Common myeloid progenitor, CD34-positive (primary cell): ENCODE results near the gene FAM90A1.
"Not testable (repeated sequence)": the region's sequence is repeated elsewhere in the genome, so short reads cannot be mapped to it uniquely, and the experiment has no call there.

Experiments used
- CTCF ChIA-PET: fragments of 350-600 bp; sonication (Branson Sonifier 250); formaldehyde crosslinking; loops from one replicate; lab custom pipeline; 2021; ENCODE audit warnings: antibody characterized with exemption; lab: Charles Lee
- POLR2A ChIA-PET: fragments of 350-600 bp; sonication (Branson Sonifier 250); formaldehyde crosslinking; loops from one replicate; lab custom pipeline; 2021; ENCODE audit warnings: antibody characterized with exemption; lab: Charles Lee
- DNase-seq, 3 donors: peaks; one replicate each; pipeline versions ENCODE4 v3.0.0 to v3.0.0-alpha.2; 2013
- H3K27ac ChIP-seq, 2 experiments: 1 replicate in 1 of 2; 2 replicates in 1 of 2; pipeline ENCODE4 v1.7.0; 2013; ENCODE audit warnings: inconsistent platforms in 2 of 2, low read length in 2 of 2, mild to moderate bottlenecking in 2 of 2, low read depth in 1 of 2, moderate library complexity in 1 of 2; ENCODE audit not compliant: severe bottlenecking in 2 of 2, insufficient read depth in 1 of 2, poor library complexity in 1 of 2
- H3K27me3 ChIP-seq, 5 experiments: replicated peaks in 2 of 5; 1 replicate in 3 of 5; 2 replicates in 2 of 5; pipeline versions ENCODE4 v1.6.1 to v1.7.0; 2013; ENCODE audit warnings: low read length in 4 of 5, mild to moderate bottlenecking in 2 of 5, moderate library complexity in 2 of 5, inconsistent platforms in 1 of 5; ENCODE audit not compliant: insufficient read depth in 5 of 5, control insufficient read depth in 4 of 5
- H3K36me3 ChIP-seq, 4 experiments: 1 replicate in 2 of 4; 2 replicates in 2 of 4; pipeline versions ENCODE4 v1.6.1 to v1.7.0; 2013; ENCODE audit warnings: low read length in 3 of 4, control low read depth in 1 of 4, mild to moderate bottlenecking in 1 of 4; ENCODE audit not compliant: control insufficient read depth in 4 of 4, insufficient read depth in 4 of 4
- H3K4me1 ChIP-seq, 4 experiments: 1 replicate in 3 of 4; 2 replicates in 1 of 4; pipeline versions ENCODE4 v1.6.1 to v1.7.1; 2013; ENCODE audit warnings: low read length in 3 of 4, mild to moderate bottlenecking in 3 of 4, control low read depth in 1 of 4, inconsistent platforms in 1 of 4, moderate library complexity in 1 of 4; ENCODE audit not compliant: control insufficient read depth in 4 of 4, insufficient read depth in 4 of 4; ENCODE audit errors: control extremely low read depth in 1 of 4
- H3K4me3 ChIP-seq, 7 experiments: 1 replicate in 4 of 7; 2 replicates in 3 of 7; pipeline versions ENCODE4 v1.5.1 to v1.7.0; 2013; ENCODE audit warnings: mild to moderate bottlenecking in 7 of 7, low read length in 6 of 7, moderate library complexity in 6 of 7, inconsistent platforms in 2 of 7, low read depth in 2 of 7, control low read depth in 1 of 7; ENCODE audit not compliant: insufficient read depth in 4 of 7, control insufficient read depth in 1 of 7; ENCODE audit errors: extremely low read depth in 1 of 7
- H3K9me3 ChIP-seq, 5 experiments: 1 replicate in 4 of 5; 2 replicates in 1 of 5; pipeline versions ENCODE4 v1.6.1 to v1.7.1; 2013; ENCODE audit warnings: low read length in 4 of 5, mild to moderate bottlenecking in 2 of 5, inconsistent platforms in 1 of 5, low read depth in 1 of 5, moderate library complexity in 1 of 5; ENCODE audit not compliant: control insufficient read depth in 4 of 5, insufficient read depth in 2 of 5; ENCODE audit errors: control extremely low read depth in 1 of 5
- WGBS: methylation state at CpG from one replicate; pipeline ENCODE4 v1.1.5; 2013; ENCODE audit not compliant: insufficient coverage; 5-methylcytosine and 5-hydroxymethylcytosine counted together

Gene FAM90A1

GRCh38 chr12:8226355-8226754 lies 1.1 kb downstream of the FAM90A1 start:
- no peaks in the 10 kb centered on the region for H3K27me3 ChIP-seq
- ChIA-PET POLR2A (no interaction called here), CTCF (interaction anchor here (2.6 kb wide), 1 partner anchor 11 kb away, joined by 11 read pairs; no protein-coding TSS in a partner anchor)
- peak in 2 of 3 donors; percentile 5 to 6 for DNase-seq
- H3K4me1 ChIP-seq, result peaks cover 0 to 7% (median 3%) of the 10 kb centered on the region in 4 experiments
- whole genome bisulfite sequencing, result 98% methylated on average over 5 of the region's 8 CpGs
- H3K4me3 ChIP-seq, result no peak overlapping the region
- no peaks in the 10 kb centered on the region for H3K36me3 ChIP-seq
- no peaks in the 10 kb centered on the region for H3K9me3 ChIP-seq
- H3K27ac ChIP-seq, result no peak overlapping the region

GRCh38 chr12:8224782-8225181 lies 2.6 kb downstream of the FAM90A1 start:
- H3K4me1 ChIP-seq, DNase-seq, H3K27me3 ChIP-seq, H3K27ac ChIP-seq, POLR2A ChIA-PET, H3K36me3 ChIP-seq, CTCF ChIA-PET, H3K4me3 ChIP-seq, H3K9me3 ChIP-seq: not testable (repeated sequence)
- 100% methylated on average over 3 of the region's 11 CpGs for WGBS

- H3K36me3 ChIP-seq, H3K4me3 ChIP-seq, H3K27me3 ChIP-seq, H3K27ac ChIP-seq, H3K4me1 ChIP-seq, H3K9me3 ChIP-seq, CTCF ChIA-PET, DNase-seq, POLR2A ChIA-PET: not testable (repeated sequence)
- 89% methylated on average over 11 of the region's 13 CpGs for WGBS
Measured at GRCh38 chr12:8223646-8224045, 3.8 kb downstream of the FAM90A1 start.

- H3K9me3 ChIP-seq, H3K27ac ChIP-seq, H3K27me3 ChIP-seq, H3K4me3 ChIP-seq, H3K36me3 ChIP-seq, DNase-seq, POLR2A ChIA-PET, H3K4me1 ChIP-seq: not testable (repeated sequence)
- CTCF ChIA-PET, result interaction anchor here (0.8 to 0.9 kb wide), 2 partner anchors 12 to 113 kb away, joined by 3 read pairs; no protein-coding TSS in a partner anchor
- 93% methylated on average over 10 of the region's 16 CpGs for WGBS
Measured at GRCh38 chr12:8222303-8222702, 5.1 kb downstream of the FAM90A1 start.

GRCh38 chr12:8221844-8222243 lies 5.6 kb downstream of the FAM90A1 start:
- H3K4me1 ChIP-seq, H3K9me3 ChIP-seq, H3K4me3 ChIP-seq, H3K27ac ChIP-seq, POLR2A ChIA-PET, H3K36me3 ChIP-seq, DNase-seq, H3K27me3 ChIP-seq: not testable (repeated sequence)
- 94% methylated on average over 21 of the region's 21 CpGs for WGBS
- CTCF ChIA-PET, result interaction anchor here (0.8 to 0.9 kb wide), 2 partner anchors 12 to 112 kb away, joined by 3 read pairs; no protein-coding TSS in a partner anchor

- H3K27ac ChIP-seq, H3K27me3 ChIP-seq, H3K4me1 ChIP-seq, H3K36me3 ChIP-seq, H3K9me3 ChIP-seq, POLR2A ChIA-PET, H3K4me3 ChIP-seq, DNase-seq: not testable (repeated sequence)
- WGBS, result 93% methylated on average over 15 of the region's 21 CpGs
- CTCF ChIA-PET, result interaction anchor here (0.8 kb wide), 1 partner anchor 112 kb away, joined by 3 read pairs; no protein-coding TSS in a partner anchor
Measured at GRCh38 chr12:8221375-8221774, 6.0 kb downstream of the FAM90A1 start.

GRCh38 chr12:8218711-8219382 lies 8.6 kb downstream of the FAM90A1 start:
- H3K27ac ChIP-seq, H3K4me3 ChIP-seq, H3K9me3 ChIP-seq, H3K4me1 ChIP-seq, POLR2A ChIA-PET, DNase-seq, H3K27me3 ChIP-seq, H3K36me3 ChIP-seq: not testable (repeated sequence)
- CTCF ChIA-PET, result interaction anchor here (1.5 kb wide), 1 partner anchor 13 kb away, joined by 4 read pairs; no protein-coding TSS in a partner anchor
- WGBS, result 92% methylated on average over 23 of the region's 26 CpGs
